ENCODE measurements around the gene BATF.

- TF ChIP-seq CTCF (IDR thresholded peaks at IDR 0.05) (no peak), TCF7L2 (IDR thresholded peaks at IDR 0.05; ENCODE audit: low read depth, low read length) (no peak), POLR2AphosphoS5 (IDR thresholded peaks at IDR 0.05; ENCODE audit: low read depth, low read length) (no peak)
These were observed 29.3 kb upstream of the BATF start for GRCh38 chr14:75492832-75493591.
